DMS53 treated with DMSO at 0.1 percent for 48 hours (cell line): Measurements from ENCODE around the gene ARHGAP5.

ENCODE experiments used
- DNase-seq: peaks from one replicate; lab custom pipeline; 2025; ENCODE audit not compliant: unreplicated experiment; lab: John Stamatoyannopoulos, UW

The ARHGAP5 gene

GRCh38 chr14:32169191-32169590, 92.1 kb downstream of the ARHGAP5 start:
- DNase-seq: no peak

DNA sequence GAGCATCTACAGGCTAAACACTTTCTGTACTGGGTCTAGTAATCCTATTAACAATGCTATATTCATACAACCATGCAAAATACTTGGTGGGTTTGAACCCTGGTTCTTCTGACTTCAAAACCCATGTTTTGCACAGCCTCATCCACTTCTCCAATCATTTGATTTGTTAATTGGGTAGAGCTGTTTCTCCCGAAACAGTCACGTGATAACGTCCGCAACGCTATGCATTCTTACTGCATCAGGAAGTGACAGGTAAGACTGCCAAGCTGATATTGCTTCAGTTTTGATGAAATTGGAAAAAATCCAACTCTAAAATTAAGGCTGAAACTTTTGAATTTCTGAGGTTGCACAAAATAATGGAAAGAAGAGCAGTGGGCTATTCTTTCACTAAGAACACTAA, 94.4 kb downstream of the ARHGAP5 start:
- no peak for DNase-seq

DNA sequence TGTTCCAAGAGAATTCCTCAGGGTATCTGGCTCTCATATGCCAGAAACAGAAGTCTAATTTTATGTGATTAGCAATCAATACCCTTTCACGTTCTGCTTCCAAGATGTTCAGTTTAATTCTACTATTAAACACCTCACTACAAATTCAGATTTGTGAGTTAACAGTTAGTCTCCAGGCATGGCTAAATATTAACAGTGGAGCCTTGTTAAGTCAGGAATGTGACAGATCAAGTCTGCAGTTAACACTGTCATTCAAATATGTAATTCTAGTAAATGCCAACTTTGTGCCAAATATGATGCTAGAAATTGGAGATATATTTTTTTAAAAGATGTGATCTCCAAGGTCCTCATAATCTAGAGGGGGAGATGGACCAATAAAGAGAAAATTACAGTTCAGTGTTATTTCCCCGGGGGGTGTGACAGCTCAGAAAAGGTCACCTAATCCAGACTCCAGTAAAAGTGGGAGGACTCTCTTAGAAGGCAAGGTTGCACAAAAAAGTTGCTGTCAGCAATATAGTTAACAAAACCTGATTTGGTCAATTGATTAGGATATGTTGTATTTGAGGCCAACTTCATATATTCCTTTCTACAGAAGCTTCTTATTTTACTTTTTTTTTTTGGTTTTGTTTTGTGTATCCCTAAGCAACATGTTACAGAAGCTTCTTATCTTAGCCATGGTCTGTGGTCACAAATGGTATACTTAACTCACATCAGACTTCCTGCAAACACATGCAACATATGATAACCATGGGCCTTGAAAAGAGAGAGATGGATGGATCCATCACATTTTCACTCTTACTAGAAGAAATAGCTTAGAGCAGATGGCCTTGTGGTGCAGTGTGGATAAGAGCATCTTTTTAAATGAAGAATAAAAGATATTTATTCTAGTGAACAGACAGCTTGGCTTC, 106.3 kb downstream of the ARHGAP5 start:
- DNase-seq: no peak

GRCh38 chr14:32185097-32185496, 108.0 kb downstream of the ARHGAP5 start:
- DNase-seq: no peak

GRCh38 chr14:32186248-32186647, 109.1 kb downstream of the ARHGAP5 start:
- DNase-seq: no peak

GRCh38 chr14:32189811-32190210, 112.7 kb downstream of the ARHGAP5 start:
- DNase-seq: no peak

- no peak for DNase-seq
Observed at GRCh38 chr14:32190673-32191072, 113.6 kb downstream of the ARHGAP5 start.

GRCh38 chr14:32192712-32193373, 115.7 kb downstream of the ARHGAP5 start:
- DNase-seq: no peak

DNA sequence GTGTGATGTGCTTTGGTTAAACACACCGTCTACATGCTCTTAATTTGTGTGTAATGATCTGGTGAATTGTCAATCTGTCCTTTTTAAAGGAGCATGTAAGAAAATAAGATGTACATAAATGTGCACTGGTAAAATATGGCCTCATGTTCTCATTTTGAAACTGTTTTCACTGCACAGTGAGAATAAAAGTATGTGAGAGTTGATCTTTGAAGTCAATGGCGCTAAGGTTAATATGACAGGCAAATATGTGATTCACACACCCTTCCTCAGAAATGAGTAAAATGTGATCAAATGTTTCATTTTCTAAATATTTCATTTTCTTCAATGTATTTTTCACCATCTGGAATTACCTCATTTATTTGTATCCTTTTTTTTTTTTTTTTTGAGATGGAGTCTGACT, 116.4 kb downstream of the ARHGAP5 start:
- no peak for DNase-seq

DNA sequence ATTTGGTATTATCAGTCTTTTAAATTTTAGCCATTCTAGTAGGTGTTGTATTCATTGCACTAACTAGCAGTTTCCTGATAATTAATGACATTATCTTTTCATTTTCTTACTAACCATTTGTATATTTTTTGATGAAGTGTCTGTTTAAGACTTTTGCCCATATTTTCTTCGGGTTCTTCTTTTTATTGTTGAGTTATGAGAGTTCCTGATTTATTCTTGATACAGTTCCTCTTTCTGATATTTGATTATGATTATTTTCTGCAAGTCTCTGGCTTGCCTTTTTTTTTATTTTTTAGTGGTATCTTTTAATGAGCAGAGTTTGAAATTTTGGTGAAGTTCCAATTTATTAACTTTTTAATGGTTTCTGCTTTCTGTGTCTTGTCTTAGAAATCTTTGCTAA, 118.5 kb downstream of the ARHGAP5 start:
- DNase-seq: no peak

GRCh38 chr14:32197919-32198318, 120.8 kb downstream of the ARHGAP5 start:
- DNase-seq: no peak

DNA sequence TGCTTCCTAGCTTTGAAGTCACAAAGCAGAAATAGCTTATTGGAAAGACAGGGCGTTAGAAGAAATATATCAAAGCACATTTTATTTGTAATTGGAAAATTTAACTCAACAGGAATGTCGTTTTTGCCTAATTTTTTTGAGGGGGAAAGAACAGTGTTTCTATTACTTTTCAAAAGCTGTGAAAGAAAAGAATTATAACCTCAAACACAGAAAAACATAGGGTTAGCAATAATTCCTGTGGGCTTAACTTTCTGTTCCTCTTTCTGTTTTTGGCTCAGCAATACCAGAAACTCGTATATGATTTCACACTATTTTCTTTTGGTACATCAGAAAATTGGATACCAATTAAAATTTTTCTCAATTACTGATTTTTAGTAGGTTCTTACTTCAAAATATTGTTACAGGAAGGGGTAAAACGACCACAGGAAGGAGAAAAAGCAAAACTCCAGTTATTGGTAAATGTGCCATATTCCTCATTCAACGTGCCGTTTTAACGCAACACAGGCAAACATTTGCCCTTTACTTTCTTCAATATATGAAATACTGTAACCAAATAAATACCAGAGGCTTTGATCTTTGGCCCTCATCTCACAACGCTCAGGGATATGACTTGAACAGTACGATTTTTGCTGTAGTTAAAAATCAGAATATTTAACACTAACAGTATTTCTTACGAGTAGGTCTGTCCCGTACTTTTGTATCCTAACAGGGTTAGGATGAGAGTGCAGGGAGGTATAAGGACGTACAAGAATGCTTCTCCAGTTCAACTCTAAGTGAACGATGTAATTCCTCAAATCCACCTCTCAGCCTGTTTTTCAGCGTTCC, 123.5 kb downstream of the ARHGAP5 start:
- no peak for DNase-seq

GRCh38 chr14:32201193-32201815, 124.2 kb downstream of the ARHGAP5 start:
- peak; percentile 69 for DNase-seq

GRCh38 chr14:32201816-32202490, 124.8 kb downstream of the ARHGAP5 start, which contains the start of gene RNU6-7:
Gene RNU6-7 (plus strand): TSS chr14:32202045.
- DNase-seq: peak; percentile 54

- DNase-seq: peak; percentile 60
Observed at GRCh38 chr14:32202491-32202997, 125.4 kb downstream of the ARHGAP5 start.

- peak; percentile 55 for DNase-seq
Observed at GRCh38 chr14:32202998-32203882, 126.1 kb downstream of the ARHGAP5 start, which contains the start of gene RNU6-8. Gene RNU6-8 (minus strand): TSS chr14:32203269.

GRCh38 chr14:32203928-32204357, 126.8 kb downstream of the ARHGAP5 start:
- DNase-seq: no peak

GRCh38 chr14:32205554-32205953, 128.4 kb downstream of the ARHGAP5 start:
- no peak for DNase-seq

GRCh38 chr14:32205984-32206383, 128.9 kb downstream of the ARHGAP5 start:
- no peak for DNase-seq
